Fibroblast of the aortic adventitia (primary cell): Measurements from ENCODE around the gene TRMT44. TPM values are rescaled to one million over a fixed set of nuclear protein-coding genes. Genes with fewer than 3 reads are reported as not detected.

ENCODE experiments used
- DNase-seq: peaks from one replicate; pipeline ENCODE4 v3.0.0-alpha.2; 2010; ENCODE audit warnings: low read depth
- H3K4me3 ChIP-seq: 2 replicates; pipeline ENCODE4 v1.5.1; 2011; ENCODE audit warnings: low read depth, mild to moderate bottlenecking, control low read depth, low read length, moderate library complexity
- total RNA-seq: library from RNA; depleted of rRNA; stranded (reverse); fragments of >200 nt; gene quantifications from 2 replicates; pipeline ENCODE4 v1.2.3, GENCODE V29; 2012; ENCODE audit warnings: low replicate concordance
- TF ChIP-seq, protein P1 (sequence below): IDR thresholded peaks from 2 replicates; pipeline ENCODE4 v1.5.1; 2011; ENCODE audit warnings: mild to moderate bottlenecking, low read length, control low read depth, inconsistent platforms; ENCODE audit not compliant: insufficient read depth

Gene TRMT44
- total RNA-seq, 1 donor: 18.9 TPM

DNA sequence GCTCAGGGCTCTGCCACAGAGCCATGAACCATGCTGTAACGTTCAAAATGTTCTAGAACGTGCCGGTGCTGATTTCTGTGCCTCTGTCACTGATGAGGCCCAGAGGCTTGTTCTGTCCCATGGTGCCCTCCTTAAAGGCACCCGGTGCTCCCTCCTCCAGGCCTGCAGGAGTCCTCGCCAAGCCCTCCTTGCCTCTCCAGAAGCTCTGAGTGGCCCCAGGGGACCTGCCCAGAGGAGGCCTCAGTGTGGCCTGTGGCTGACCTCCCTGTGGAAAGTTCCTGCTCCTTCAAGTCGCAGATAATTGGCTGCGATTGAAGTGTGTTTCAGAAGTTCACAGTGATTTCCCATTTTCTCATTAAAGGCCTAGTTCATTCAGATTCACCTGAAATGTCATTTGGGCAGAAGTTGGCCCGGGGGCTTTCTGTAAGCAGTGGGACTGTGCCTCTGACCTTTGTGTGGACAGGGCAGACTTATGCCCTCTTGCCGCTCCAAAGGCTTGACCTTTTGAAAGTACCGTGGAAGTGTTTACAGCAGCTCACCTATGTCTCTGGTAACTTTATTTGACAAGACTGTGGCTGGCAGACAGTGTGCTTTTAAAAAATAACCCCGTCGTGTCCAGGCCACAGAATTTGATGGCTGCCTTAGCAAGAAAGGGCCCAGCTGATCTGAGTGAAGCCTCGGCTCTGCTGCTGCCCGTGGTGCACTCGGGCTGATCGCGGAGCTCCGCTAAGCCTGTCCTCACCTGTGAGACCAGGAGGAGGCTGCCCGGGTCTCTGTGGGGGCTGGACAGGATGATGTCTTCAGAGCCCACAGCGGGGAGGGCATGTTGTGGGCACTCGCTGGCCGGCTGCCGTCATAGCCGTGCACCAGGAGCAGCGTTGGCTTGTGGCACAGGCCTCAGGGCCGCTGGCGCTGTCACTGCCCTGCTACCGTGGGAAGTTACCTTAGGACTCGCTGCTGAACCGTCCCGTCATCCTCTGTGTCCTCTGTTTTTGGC, 25.3 kb downstream of the TRMT44 start:
- no peak for DNase-seq
- no peak overlapping the region for H3K4me3 ChIP-seq
- TF ChIP-seq, protein P1, sequence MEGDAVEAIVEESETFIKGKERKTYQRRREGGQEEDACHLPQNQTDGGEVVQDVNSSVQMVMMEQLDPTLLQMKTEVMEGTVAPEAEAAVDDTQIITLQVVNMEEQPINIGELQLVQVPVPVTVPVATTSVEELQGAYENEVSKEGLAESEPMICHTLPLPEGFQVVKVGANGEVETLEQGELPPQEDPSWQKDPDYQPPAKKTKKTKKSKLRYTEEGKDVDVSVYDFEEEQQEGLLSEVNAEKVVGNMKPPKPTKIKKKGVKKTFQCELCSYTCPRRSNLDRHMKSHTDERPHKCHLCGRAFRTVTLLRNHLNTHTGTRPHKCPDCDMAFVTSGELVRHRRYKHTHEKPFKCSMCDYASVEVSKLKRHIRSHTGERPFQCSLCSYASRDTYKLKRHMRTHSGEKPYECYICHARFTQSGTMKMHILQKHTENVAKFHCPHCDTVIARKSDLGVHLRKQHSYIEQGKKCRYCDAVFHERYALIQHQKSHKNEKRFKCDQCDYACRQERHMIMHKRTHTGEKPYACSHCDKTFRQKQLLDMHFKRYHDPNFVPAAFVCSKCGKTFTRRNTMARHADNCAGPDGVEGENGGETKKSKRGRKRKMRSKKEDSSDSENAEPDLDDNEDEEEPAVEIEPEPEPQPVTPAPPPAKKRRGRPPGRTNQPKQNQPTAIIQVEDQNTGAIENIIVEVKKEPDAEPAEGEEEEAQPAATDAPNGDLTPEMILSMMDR: no peak

DNA sequence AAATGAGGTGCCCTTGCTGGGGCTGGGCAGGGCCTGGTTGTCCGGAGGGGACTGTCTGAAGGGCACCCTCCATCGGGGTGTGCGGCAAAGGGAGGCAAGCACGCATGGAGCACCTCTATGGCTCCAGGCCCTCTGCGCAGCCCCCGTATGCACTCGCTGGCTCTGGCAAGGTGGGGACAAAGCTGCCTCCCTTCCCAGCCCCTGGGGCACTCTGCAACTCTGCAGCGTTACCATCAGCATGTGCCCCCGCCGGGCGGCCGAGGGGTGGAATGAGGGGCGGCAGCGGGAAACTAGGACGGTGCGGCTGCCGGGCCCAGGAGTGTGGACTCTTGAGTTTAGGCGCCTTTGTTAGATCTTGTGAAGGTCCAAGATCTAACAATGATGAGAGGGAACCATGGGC, 26.4 kb downstream of the TRMT44 start:
- TF ChIP-seq, protein P1: no peak
- DNase-seq: no peak
- no peak overlapping the region for H3K4me3 ChIP-seq

DNA sequence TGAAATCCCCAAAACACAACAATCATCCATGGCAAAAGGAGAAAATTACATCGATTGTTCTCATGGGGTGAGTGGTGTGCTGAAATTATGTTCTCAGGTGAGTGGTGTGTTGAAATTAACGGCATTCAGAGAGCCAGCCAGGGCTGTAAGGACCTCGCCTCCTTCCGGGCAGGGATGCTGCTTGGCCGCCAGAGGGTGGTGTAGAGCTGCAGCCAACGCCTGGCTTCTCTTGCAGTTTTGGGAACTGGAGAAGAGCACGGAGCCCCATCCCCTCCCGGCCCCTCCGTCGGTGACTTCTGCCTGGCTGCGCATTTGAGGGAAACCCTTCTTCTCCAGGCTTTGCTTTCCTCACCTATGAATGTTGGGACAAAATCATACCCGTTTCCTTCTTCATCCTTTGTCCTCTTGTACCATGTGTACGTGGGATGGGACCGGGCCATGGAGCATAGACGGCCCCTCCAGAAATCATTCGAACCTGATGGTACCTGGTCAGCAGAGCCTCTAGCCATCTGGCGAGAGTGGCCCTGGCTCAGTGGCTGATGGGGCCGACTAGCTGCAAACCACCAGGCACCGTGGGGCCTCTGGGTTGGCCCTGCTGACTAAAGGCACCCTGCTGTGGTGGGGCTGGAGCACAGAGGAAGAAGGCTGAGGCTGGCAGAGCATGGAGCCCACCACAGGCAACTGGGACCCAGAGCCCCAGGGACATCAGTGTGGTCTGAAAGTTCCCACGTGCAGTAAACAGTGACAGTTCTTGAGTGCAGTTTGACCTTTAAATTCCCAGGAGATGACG, 28.4 kb downstream of the TRMT44 start:
- TF ChIP-seq, protein P1: peak; percentile 99

DNA sequence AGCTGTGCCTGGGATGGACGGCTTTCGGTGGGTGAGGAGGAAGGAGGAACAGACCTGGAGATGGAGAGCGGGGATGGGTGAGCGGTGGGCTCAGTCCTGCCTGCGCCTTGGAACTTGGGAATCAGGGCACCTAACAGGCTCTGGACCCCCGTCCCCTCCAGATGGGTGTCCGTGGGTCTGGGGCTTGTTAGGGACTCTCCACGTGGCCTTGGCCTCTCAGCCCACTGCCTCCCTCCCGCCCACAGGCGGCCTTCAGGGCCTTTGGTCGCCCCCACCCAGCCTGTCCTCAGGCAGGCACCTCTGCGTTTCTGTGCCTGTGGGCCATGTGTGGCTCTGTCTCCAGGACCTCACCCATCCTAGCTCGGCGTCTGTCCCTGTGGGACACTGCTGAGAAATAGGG, 29.0 kb downstream of the TRMT44 start:
- TF ChIP-seq, protein P1: no peak
- no peak overlapping the region for H3K4me3 ChIP-seq
- DNase-seq: no peak

More for the DNA sequence above, 28.4 kb downstream of the TRMT44 start:
- H3K4me3 ChIP-seq: no peak overlapping the region
- DNase-seq: peak; percentile 69

DNA sequence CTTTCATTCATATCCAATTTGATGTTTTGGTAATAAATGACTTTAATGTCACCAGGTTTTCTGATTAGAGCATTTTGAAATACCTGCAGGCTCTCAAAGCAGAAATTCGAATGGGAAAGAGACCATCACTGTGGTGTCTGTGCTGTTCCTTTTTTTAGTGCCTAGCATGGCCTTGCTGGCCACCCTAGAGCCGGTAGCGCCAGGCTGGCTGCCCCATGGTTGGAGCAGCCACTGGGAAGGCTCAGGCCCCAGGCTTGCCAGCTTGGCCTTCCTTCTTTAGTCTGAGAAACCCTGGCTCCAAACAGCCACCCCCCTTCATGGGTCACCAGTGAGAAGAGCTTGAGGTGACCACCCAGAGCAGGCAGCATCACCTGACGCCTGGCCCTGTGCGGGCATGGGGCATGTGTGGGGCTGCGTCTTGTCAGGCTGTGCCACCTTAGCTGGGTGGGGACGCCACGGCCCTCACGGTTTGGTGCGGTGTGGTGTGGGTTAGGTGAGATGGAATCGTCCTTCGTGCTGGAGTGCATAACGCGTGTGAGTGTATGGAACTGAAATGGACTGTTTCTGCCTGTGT, 30.0 kb downstream of the TRMT44 start:
- TF ChIP-seq, protein P1: no peak
- no peak overlapping the region for H3K4me3 ChIP-seq
- no peak for DNase-seq

DNA sequence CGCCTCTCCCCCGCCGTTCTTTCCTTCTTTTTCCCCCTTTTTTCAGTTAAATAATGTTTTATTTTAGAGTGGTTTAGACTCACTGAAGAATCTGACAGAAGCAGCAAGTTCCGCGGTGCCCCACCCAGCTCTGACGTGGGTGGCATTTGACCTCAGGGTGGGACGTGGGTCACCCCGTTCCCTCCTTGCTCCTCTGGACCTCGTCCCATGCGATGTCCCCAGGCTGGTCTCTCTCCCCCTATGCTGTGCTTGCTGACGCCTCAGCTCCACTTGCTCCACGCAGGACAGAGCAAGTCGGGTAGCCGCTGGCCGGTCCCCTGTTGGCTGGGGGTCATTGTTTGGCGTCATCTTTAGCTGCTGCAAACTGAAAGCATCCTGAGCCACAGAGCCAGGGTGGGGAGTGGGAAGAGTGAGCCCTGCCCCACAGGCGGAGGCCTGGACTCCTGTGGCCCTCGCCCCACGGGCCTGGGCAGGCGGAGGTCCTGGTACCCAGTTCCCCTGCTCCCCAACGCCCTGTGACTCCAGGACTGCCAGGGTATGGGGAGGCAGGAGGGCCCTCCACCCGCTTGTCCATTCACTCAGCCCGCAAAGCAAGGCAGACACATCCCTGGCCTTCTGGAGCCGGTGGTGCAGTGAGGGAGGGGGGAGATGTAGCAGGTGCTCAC, 30.8 kb downstream of the TRMT44 start:
- DNase-seq: no peak

More for the DNA sequence above, 30.8 kb downstream of the TRMT44 start:
- TF ChIP-seq, protein P1: no peak
- no peak overlapping the region for H3K4me3 ChIP-seq
